ENCODE data around the gene NRARP. TPM values are rescaled to one million over a fixed set of nuclear protein-coding genes. Genes with fewer than 3 reads are reported as not detected.
A peak's percentile ranks its signal among the peaks of the same experiment; 100 is the strongest.

The NRARP gene
- total and polyA plus RNA-seq, 10 of the 15 experiments (the other 5 are each of a cell fraction or from before 2014, with no cell fraction given), result 0.06 to 9.2 (median 2.2) TPM; not detected in 2

DNA sequence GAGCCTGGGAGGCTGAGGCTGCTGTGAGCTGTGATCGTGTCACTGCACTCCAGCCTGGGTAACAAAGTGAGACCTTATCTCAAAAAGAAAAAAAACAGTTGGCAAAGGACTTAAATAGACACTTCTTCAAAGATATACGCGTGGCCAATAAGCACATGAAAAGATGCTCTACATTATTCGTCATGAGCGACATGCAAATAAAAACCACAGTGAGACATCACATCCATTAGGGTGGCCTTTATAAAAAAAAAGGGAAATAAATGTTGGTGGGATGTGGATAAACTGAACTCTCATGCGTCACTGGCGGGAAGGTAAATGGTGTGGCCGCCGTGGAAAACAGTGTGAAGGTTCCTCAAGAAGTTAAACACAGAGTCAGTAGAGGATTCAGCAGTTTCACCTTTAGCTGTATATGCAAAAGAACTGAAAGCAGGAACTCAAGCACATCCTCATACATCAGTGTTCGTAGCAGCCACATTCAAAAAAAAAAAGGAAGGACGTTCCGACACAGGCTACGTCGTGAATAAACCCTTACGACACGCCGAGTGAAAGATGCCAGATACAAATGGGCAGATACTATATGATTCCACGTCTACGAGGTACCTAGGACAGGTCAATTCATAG lies 24.5 kb upstream of the NRARP start:
- H3K9ac ChIP-seq (ENCODE audit: control insufficient read depth, insufficient read depth, low read length), result no peak overlapping the region
- no TSS peak for BruUV-seq (replicated peaks)
- POLR2A ChIA-PET, result no interaction called here
- SMC1A ChIA-PET (ENCODE audit: uncharacterized antibody, unreplicated experiment), result no interaction called here
- RAD21 ChIA-PET (ENCODE audit: unreplicated experiment), result no interaction called here
- peak; percentile 51 for DNase-seq (ENCODE audit: low read depth, low spot score)
- H3K27me3 ChIP-seq (replicated peaks in 1 of 2; ENCODE audit: control insufficient read depth in 2 of 2, insufficient read depth in 2 of 2, low read length in 1 of 2), result no peaks in the 10 kb centered on the region
- CTCF ChIA-PET, result no interaction called here
- H4K20me1 ChIP-seq (ENCODE audit: control insufficient read depth, insufficient read depth), result no peaks in the 10 kb centered on the region
- ATAC-seq, result peak; percentile 66
- TF ChIP-seq IKZF2 (IDR thresholded peaks at IDR 0.05) (peak in 1 of 2 experiments; percentile 19; a peak in 1 of 4 replicates), ZNF384 (IDR thresholded peaks at IDR 0.05; ENCODE audit: borderline replicate concordance, low read depth, low read length) (peak; percentile 77), PAX8 (IDR thresholded peaks at IDR 0.05) (no peak), SPI1 (IDR thresholded peaks at IDR 0.05; ENCODE audit: borderline replicate concordance, insufficient read depth, low read depth, low read length) (peak; percentile 33; the same call in 1 of the 2 replicates), POU2F2 (IDR thresholded peaks at IDR 0.05; ENCODE audit: borderline replicate concordance, low read depth, low read length) (peak; percentile 83; the same call in 2 of the 3 replicates), EGR1 (IDR thresholded peaks at IDR 0.05; ENCODE audit: borderline replicate concordance in 1 of 2, low read depth in 2 of 2, low read length in 2 of 2) (no peak), CREB1 (IDR thresholded peaks at IDR 0.05; ENCODE audit: low read depth) (peak; percentile 60; the same call in 1 of the 2 replicates)
- TF ChIP-seq, protein P1, sequence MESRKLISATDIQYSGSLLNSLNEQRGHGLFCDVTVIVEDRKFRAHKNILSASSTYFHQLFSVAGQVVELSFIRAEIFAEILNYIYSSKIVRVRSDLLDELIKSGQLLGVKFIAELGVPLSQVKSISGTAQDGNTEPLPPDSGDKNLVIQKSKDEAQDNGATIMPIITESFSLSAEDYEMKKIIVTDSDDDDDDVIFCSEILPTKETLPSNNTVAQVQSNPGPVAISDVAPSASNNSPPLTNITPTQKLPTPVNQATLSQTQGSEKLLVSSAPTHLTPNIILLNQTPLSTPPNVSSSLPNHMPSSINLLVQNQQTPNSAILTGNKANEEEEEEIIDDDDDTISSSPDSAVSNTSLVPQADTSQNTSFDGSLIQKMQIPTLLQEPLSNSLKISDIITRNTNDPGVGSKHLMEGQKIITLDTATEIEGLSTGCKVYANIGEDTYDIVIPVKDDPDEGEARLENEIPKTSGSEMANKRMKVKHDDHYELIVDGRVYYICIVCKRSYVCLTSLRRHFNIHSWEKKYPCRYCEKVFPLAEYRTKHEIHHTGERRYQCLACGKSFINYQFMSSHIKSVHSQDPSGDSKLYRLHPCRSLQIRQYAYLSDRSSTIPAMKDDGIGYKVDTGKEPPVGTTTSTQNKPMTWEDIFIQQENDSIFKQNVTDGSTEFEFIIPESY (IDR thresholded peaks at IDR 0.05), result no peak
- WGBS (ENCODE audit: insufficient coverage, insufficient replicate concordance, low lambda C conversion rate, missing lambda C conversion rate), result 5% methylated on average over 19 of the region's 19 CpGs
- H3K79me2 ChIP-seq (ENCODE audit: control insufficient read depth, insufficient read depth, low read length), result no peaks in the 10 kb centered on the region
- no peaks in the 10 kb centered on the region; the same call in none of the 3 replicates for H3K9me3 ChIP-seq (replicated peaks; ENCODE audit: control insufficient read depth, insufficient read depth, low read length)
- no peak overlapping the region for H3K27ac ChIP-seq (ENCODE audit: control insufficient read depth, insufficient read depth)
- intact Hi-C loops (cut with micrococcal nuclease; ENCODE audit: unreplicated experiment), result no loop called here
- H3K4me1 ChIP-seq (ENCODE audit: control insufficient read depth, insufficient read depth, low read length), result peaks cover 6% of the 10 kb centered on the region; the same call in 1 of the 2 replicates
- H3K4me3 ChIP-seq, result no peak overlapping the region
- no peaks in the 10 kb centered on the region for H3K36me3 ChIP-seq (ENCODE audit: control insufficient read depth in 2 of 2, insufficient read depth in 2 of 2, low read length in 1 of 2)
- in situ Hi-C loops (cut with MboI), result no loop called here
- peak overlapping the region; percentile 38; the same call in 1 of the 2 replicates for H3K4me2 ChIP-seq (ENCODE audit: control insufficient read depth, insufficient read depth)
- FAIRE-seq, result no peak
- peak overlapping the region; percentile 49; the same call in 1 of the 2 replicates for H2AFZ ChIP-seq (ENCODE audit: control insufficient read depth, low read depth, low read length)

Data from GM12878 (cell line).